SU-DHL-6 (cell line): ENCODE results near the gene PNMA8B.

Experiments used
- EZH2phosphoT487 ChIP-seq: fragments of 200-600 bp; sonication (generic), shearing (Covaris generic); conservative IDR thresholded peaks from 2 replicates; pipeline ENCODE4 v1.6.1; 2018; ENCODE audit warnings: mild to moderate bottlenecking, antibody characterized with exemption, low read length, moderate library complexity, mixed read lengths
- TF ChIP-seq, protein P1 (sequence below): fragments of 200-600 bp; sonication (generic); IDR thresholded peaks from one replicate; pipeline ENCODE4 v1.5.1; 2017; ENCODE audit warnings: antibody characterized with exemption, mild to moderate bottlenecking, low read length, moderate library complexity; ENCODE audit not compliant: insufficient read depth, poor library complexity, severe bottlenecking

DNA sequence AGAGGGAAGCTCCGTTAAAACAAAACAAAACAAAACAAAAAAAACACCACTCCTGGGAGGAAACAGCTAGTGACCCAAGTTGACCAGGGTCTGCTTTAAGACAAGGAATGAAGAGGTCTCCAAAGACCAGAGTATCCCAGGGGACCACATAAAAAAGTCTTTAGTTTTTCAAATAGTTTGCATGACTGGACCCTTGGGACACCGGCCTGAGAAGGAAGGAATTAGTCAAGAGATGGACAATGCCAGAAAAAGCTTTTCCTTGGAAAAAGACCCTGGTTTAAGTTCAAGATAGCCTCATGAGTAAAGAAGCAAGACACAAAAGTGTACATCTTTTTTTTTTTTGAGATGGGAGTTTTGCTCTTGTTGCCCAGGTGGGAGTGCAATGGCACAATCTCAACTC, 12.5 kb upstream of the PNMA8B start:
- TF ChIP-seq EZH2phosphoT487, result no peak
- TF ChIP-seq, protein P1, sequence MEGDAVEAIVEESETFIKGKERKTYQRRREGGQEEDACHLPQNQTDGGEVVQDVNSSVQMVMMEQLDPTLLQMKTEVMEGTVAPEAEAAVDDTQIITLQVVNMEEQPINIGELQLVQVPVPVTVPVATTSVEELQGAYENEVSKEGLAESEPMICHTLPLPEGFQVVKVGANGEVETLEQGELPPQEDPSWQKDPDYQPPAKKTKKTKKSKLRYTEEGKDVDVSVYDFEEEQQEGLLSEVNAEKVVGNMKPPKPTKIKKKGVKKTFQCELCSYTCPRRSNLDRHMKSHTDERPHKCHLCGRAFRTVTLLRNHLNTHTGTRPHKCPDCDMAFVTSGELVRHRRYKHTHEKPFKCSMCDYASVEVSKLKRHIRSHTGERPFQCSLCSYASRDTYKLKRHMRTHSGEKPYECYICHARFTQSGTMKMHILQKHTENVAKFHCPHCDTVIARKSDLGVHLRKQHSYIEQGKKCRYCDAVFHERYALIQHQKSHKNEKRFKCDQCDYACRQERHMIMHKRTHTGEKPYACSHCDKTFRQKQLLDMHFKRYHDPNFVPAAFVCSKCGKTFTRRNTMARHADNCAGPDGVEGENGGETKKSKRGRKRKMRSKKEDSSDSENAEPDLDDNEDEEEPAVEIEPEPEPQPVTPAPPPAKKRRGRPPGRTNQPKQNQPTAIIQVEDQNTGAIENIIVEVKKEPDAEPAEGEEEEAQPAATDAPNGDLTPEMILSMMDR, result no peak
